Neural crest cell (in vitro differentiated cells): ENCODE measurements around the gene TET1. TPM values are rescaled to one million over a fixed set of nuclear protein-coding genes. Genes with fewer than 3 reads are reported as not detected.
"Not testable (repeated sequence)": the region's sequence is repeated elsewhere in the genome, so short reads cannot be mapped to it uniquely, and the experiment has no call there.

Experiments
- DNase-seq: peaks from one replicate; pipeline ENCODE4 v3.0.0; 2021; ENCODE audit warnings: low read depth, mixed read lengths, low spot score
- H3K27ac Mint-ChIP-seq: one replicate; pipeline ENCODE4 v1.8.0; 2021; ENCODE audit warnings: mild to moderate bottlenecking, mixed read lengths; ENCODE audit not compliant: unreplicated experiment
- H3K27me3 Mint-ChIP-seq: 2 replicates; pipeline ENCODE4 v1.8.0; 2021; ENCODE audit warnings: low read depth, mild to moderate bottlenecking, mixed read lengths
- H3K36me3 Mint-ChIP-seq: 2 replicates; pipeline ENCODE4 v1.8.0; 2021; ENCODE audit warnings: low read depth, mild to moderate bottlenecking, mixed read lengths
- H3K4me1 Mint-ChIP-seq: 2 replicates; pipeline ENCODE4 v1.8.0; 2021; ENCODE audit warnings: mixed read lengths
- H3K4me3 Mint-ChIP-seq: one replicate; pipeline ENCODE4 v1.8.0; 2021; ENCODE audit warnings: mild to moderate bottlenecking, mixed read lengths
- H3K9me3 Mint-ChIP-seq: 2 replicates; pipeline ENCODE4 v1.8.0; 2021; ENCODE audit warnings: mixed read lengths
- CTCF ChIP-seq: fragments of 200-600 bp; sonication (generic); conservative IDR thresholded peaks from 2 replicates; pipeline ENCODE4 v1.5.0; 2021; ENCODE audit warnings: antibody characterized with exemption, mild to moderate bottlenecking
- total RNA-seq: library from RNA; stranded (reverse); gene quantifications from 2 replicates; pipeline ENCODE4 v1.2.1, GENCODE V29; 2021

Gene TET1
- total RNA-seq, 1 donor from 2014 or later: 27.7 TPM

GRCh38 chr10:68725016-68725415 lies 164.9 kb downstream of the TET1 start:
- Mint-ChIP-seq H3K4me3 (peak overlapping the region; percentile 65), H3K27me3 (peaks cover 4% of the 10 kb centered on the region), H3K36me3 (peaks cover 17% of the 10 kb centered on the region), H3K9me3 (peaks cover 2% of the 10 kb centered on the region), H3K27ac (no peak overlapping the region), H3K4me1 (peaks cover 19% of the 10 kb centered on the region)
- TF ChIP-seq CTCF: no peak
- DNase-seq: no peak

DNA sequence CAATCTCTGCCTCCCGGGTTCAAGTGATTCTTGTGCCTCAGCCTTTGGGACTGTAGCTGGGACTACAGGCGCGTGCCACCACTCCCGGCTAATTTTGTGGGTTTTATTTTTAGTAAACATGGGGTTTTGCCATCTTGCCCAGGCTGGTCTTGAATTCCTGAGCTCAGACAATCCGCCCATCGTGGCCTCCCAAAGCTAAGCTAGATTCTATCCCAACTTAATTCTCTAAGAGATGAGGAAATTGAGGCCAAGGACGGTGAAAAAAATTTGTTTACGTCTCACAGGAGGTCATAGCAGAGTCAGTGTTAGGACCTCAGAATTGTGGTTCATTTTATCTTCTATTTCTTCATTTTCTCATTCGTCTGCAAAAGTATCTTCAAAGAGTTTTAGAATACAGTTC lies 167.0 kb downstream of the TET1 start:
- Mint-ChIP-seq H3K27ac (no peak overlapping the region), H3K36me3 (peaks cover 13% of the 10 kb centered on the region), H3K9me3 (no peaks in the 10 kb centered on the region), H3K4me3 (no peak overlapping the region), H3K27me3 (no peaks in the 10 kb centered on the region), H3K4me1 (peaks cover 11% of the 10 kb centered on the region)
- no peak for TF ChIP-seq CTCF
- DNase-seq: no peak

DNA sequence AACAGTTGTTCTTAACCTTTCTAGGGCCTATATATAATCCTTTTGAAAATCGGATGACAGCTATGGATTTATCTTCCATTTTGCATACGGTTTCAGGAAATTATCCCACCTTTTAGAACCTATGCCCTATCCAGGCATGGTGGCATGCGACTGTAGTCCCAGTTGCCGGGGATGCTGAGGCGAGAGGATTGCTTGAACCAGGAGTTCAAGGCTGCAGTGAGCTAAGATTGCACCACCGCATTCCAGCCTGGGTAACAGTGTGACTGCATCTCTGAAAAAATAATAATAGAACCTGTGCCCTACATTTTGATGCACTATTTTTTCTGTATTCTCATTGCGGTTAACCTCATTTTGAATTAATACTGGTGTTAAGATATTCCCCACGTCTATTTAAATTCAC lies 172.5 kb downstream of the TET1 start:
- Mint-ChIP-seq H3K27ac (no peak overlapping the region), H3K27me3 (no peaks in the 10 kb centered on the region), H3K36me3 (peaks cover 10% of the 10 kb centered on the region), H3K9me3 (no peaks in the 10 kb centered on the region), H3K4me1 (peaks cover 4% of the 10 kb centered on the region), H3K4me3 (no peak overlapping the region)
- DNase-seq: no peak
- TF ChIP-seq CTCF: no peak

- no peak overlapping the region for H3K4me3 Mint-ChIP-seq
- H3K4me1 Mint-ChIP-seq: no peaks in the 10 kb centered on the region
- H3K9me3 Mint-ChIP-seq: no peaks in the 10 kb centered on the region
- no peak for DNase-seq
- no peaks in the 10 kb centered on the region for H3K27me3 Mint-ChIP-seq
- peaks cover 7% of the 10 kb centered on the region for H3K36me3 Mint-ChIP-seq
- TF ChIP-seq CTCF: no peak
- H3K27ac Mint-ChIP-seq: no peak overlapping the region
These were observed 174.2 kb downstream of the TET1 start for GRCh38 chr10:68734349-68734748.

DNA sequence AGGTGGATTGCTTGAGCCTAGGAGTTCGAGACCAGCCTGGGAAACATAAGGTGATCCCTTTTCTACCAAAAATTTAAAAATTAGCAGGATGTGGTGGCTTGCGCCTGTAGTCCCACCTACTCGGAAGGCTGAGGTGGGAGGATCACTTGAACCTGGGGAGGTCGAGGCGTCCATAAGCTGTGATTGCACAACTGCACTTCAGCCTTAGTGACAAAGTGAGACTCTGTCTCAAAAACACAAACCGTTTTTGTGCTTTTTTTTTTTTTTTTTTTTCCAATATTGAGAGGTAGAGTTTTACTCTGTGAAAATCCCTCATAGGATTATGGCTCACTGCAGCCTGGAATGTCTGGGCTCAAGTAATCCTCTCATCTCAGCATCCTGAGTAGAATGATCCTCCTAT lies 175.0 kb downstream of the TET1 start:
- no peak overlapping the region for H3K27ac Mint-ChIP-seq
- no peak for DNase-seq
- no peaks in the 10 kb centered on the region for H3K4me1 Mint-ChIP-seq
- TF ChIP-seq CTCF: no peak
- H3K9me3 Mint-ChIP-seq: no peaks in the 10 kb centered on the region
- peaks cover 7% of the 10 kb centered on the region for H3K36me3 Mint-ChIP-seq
- H3K27me3 Mint-ChIP-seq: no peaks in the 10 kb centered on the region
- H3K4me3 Mint-ChIP-seq: no peak overlapping the region

- not testable (repeated sequence) for H3K36me3 Mint-ChIP-seq, H3K4me3 Mint-ChIP-seq, H3K9me3 Mint-ChIP-seq, H3K27me3 Mint-ChIP-seq, H3K27ac Mint-ChIP-seq, DNase-seq, H3K4me1 Mint-ChIP-seq
These were observed 175.6 kb downstream of the TET1 start for GRCh38 chr10:68735739-68736138.

- DNase-seq, H3K36me3 Mint-ChIP-seq, H3K27ac Mint-ChIP-seq, H3K4me3 Mint-ChIP-seq, H3K9me3 Mint-ChIP-seq, H3K4me1 Mint-ChIP-seq, H3K27me3 Mint-ChIP-seq: not testable (repeated sequence)
These were observed 180.5 kb downstream of the TET1 start for GRCh38 chr10:68740676-68741075.
